ACC112 (cell line): ENCODE measurements around the gene CBX2.

Source experiments
- H2AFZ ChIP-seq: fragments of 200-600 bp; sonication (generic); one replicate; pipeline ENCODE4 v1.6.0; 2017; ENCODE audit warnings: antibody characterized with exemption, low read length; ENCODE audit not compliant: unreplicated experiment
- H3K27ac ChIP-seq: fragments of 200-600 bp; sonication (generic); 2 replicates; pipeline ENCODE4 v1.5.1; 2014; ENCODE audit warnings: low read depth, mild to moderate bottlenecking, antibody characterized with exemption, low read length, moderate library complexity
- H3K27me3 ChIP-seq: fragments of 200-600 bp; sonication (generic); 2 replicates; pipeline ENCODE4 v1.6.1; 2014; ENCODE audit warnings: mild to moderate bottlenecking, antibody characterized with exemption, low read length, moderate library complexity, mixed read lengths; ENCODE audit not compliant: insufficient read depth
- H3K36me3 ChIP-seq: fragments of 200-600 bp; sonication (generic); 2 replicates; pipeline ENCODE4 v1.6.1; 2016; ENCODE audit warnings: mild to moderate bottlenecking, antibody characterized with exemption, low read length, moderate library complexity, mixed read lengths; ENCODE audit not compliant: insufficient read depth
- H3K4me1 ChIP-seq: fragments of 200-600 bp; sonication (generic); one replicate; pipeline ENCODE4 v1.6.1; 2016; ENCODE audit warnings: low read length, mixed read lengths; ENCODE audit not compliant: insufficient read depth, unreplicated experiment, control insufficient read depth
- H3K4me3 ChIP-seq: fragments of 200-600 bp; sonication (generic); 2 replicates; pipeline ENCODE4 v1.5.1; 2014; ENCODE audit warnings: mild to moderate bottlenecking, low read depth, low read length
- H3K79me2 ChIP-seq: fragments of 200-600 bp; sonication (generic); one replicate; pipeline ENCODE4 v1.6.0; 2016; ENCODE audit warnings: low read length; ENCODE audit not compliant: control insufficient read depth, unreplicated experiment, insufficient read depth

The CBX2 gene

GRCh38 chr17:79790805-79791734, 13.1 kb downstream of the CBX2 start:
- no peaks in the 10 kb centered on the region for H3K36me3 ChIP-seq
- H3K79me2 ChIP-seq = no peaks in the 10 kb centered on the region
- H3K4me3 ChIP-seq = no peak overlapping the region
- no peak overlapping the region for H3K27ac ChIP-seq
- no peak overlapping the region for H2AFZ ChIP-seq
- H3K27me3 ChIP-seq = peaks cover 56% of the 10 kb centered on the region
- peaks cover 12% of the 10 kb centered on the region for H3K4me1 ChIP-seq

GRCh38 chr17:79791735-79792161, 13.8 kb downstream of the CBX2 start:
- Histone ChIP-seq H3K4me3 (peak overlapping the region; percentile 75; the same call in 1 of the 2 replicates), H3K36me3 (no peaks in the 10 kb centered on the region), H2AFZ (no peak overlapping the region), H3K79me2 (no peaks in the 10 kb centered on the region), H3K27me3 (peaks cover 56% of the 10 kb centered on the region), H3K4me1 (peaks cover 15% of the 10 kb centered on the region), H3K27ac (no peak overlapping the region)

GRCh38 chr17:79792341-79792871, 14.5 kb downstream of the CBX2 start:
- Histone ChIP-seq H3K4me1 (peaks cover 15% of the 10 kb centered on the region), H3K4me3 (peak overlapping the region; percentile 75), H3K79me2 (no peaks in the 10 kb centered on the region), H3K36me3 (no peaks in the 10 kb centered on the region), H3K27me3 (peaks cover 51% of the 10 kb centered on the region), H2AFZ (peak overlapping the region; percentile 35), H3K27ac (no peak overlapping the region)

GRCh38 chr17:79792984-79793923, 15.3 kb downstream of the CBX2 start:
- peaks cover 15% of the 10 kb centered on the region for H3K4me1 ChIP-seq
- H3K36me3 ChIP-seq = no peaks in the 10 kb centered on the region
- H3K27ac ChIP-seq = peak overlapping the region; percentile 38; the same call in 1 of the 2 replicates
- H3K79me2 ChIP-seq = no peaks in the 10 kb centered on the region
- peak overlapping the region; percentile 28 for H2AFZ ChIP-seq
- H3K4me3 ChIP-seq = peak overlapping the region; percentile 75
- peaks cover 50% of the 10 kb centered on the region for H3K27me3 ChIP-seq

- Histone ChIP-seq H3K27ac (peak overlapping the region; percentile 38; the same call in 1 of the 2 replicates), H2AFZ (no peak overlapping the region), H3K36me3 (no peaks in the 10 kb centered on the region), H3K27me3 (peaks cover 50% of the 10 kb centered on the region), H3K4me1 (peaks cover 20% of the 10 kb centered on the region), H3K79me2 (no peaks in the 10 kb centered on the region), H3K4me3 (peak overlapping the region; percentile 75)
Observed at GRCh38 chr17:79793924-79794304, 16.0 kb downstream of the CBX2 start.

GRCh38 chr17:79794659-79795511, 16.9 kb downstream of the CBX2 start:
- H3K36me3 ChIP-seq = no peaks in the 10 kb centered on the region
- H3K27me3 ChIP-seq = peaks cover 50% of the 10 kb centered on the region
- peaks cover 28% of the 10 kb centered on the region for H3K4me1 ChIP-seq
- H2AFZ ChIP-seq = no peak overlapping the region
- no peak overlapping the region for H3K27ac ChIP-seq
- no peaks in the 10 kb centered on the region for H3K79me2 ChIP-seq
- no peak overlapping the region for H3K4me3 ChIP-seq

- Histone ChIP-seq H3K27ac (no peak overlapping the region), H3K27me3 (peaks cover 50% of the 10 kb centered on the region)
Observed at GRCh38 chr17:79795795-79796443, 18.0 kb downstream of the CBX2 start.

GRCh38 chr17:79796444-79796762, 18.5 kb downstream of the CBX2 start:
- H3K36me3 ChIP-seq = no peaks in the 10 kb centered on the region
- no peak overlapping the region for H2AFZ ChIP-seq
- peaks cover 50% of the 10 kb centered on the region for H3K27me3 ChIP-seq
- no peaks in the 10 kb centered on the region for H3K79me2 ChIP-seq
- H3K4me1 ChIP-seq = peaks cover 34% of the 10 kb centered on the region
- peak overlapping the region; percentile 94 for H3K4me3 ChIP-seq
- no peak overlapping the region for H3K27ac ChIP-seq

More at GRCh38 chr17:79795795-79796443, 18.0 kb downstream of the CBX2 start:
- Histone ChIP-seq H3K79me2 (no peaks in the 10 kb centered on the region), H3K4me1 (peaks cover 35% of the 10 kb centered on the region), H3K4me3 (peak overlapping the region; percentile 94), H2AFZ (no peak overlapping the region), H3K36me3 (no peaks in the 10 kb centered on the region)

GRCh38 chr17:79796763-79797491, 19.0 kb downstream of the CBX2 start, which contains the start of gene CBX8:
Gene CBX8, minus strand, starts transcription at chr17:79797077. Its CDS starts 79 bp downstream, at chr17:79796998.
- Histone ChIP-seq H3K27me3 (peaks cover 50% of the 10 kb centered on the region), H3K4me3 (peak within 1 kb of the TSS; percentile 94), H3K27ac (peak within 1 kb of the TSS; percentile 36; the same call in 1 of the 2 replicates), H3K36me3 (no peaks in the 10 kb centered on the region), H2AFZ (peak within 1 kb of the TSS; percentile 48), H3K4me1 (peaks cover 28% of the 10 kb centered on the region), H3K79me2 (no peaks in the 10 kb centered on the region)
